ENCODE data around the gene TLR10. TPM values are rescaled to one million over a fixed set of nuclear protein-coding genes. Genes with fewer than 3 reads are reported as not detected.
"Not testable (repeated sequence)": the region's sequence is repeated elsewhere in the genome, so short reads cannot be mapped to it uniquely, and the experiment has no call there.

TLR10 gene
- total RNA-seq, 1 experiment from 2014 or later: not detected

- no peak for DNase-seq (ENCODE audit: low read depth)
These were observed 21.3 kb upstream of the TLR10 start for GRCh38 chr4:38803833-38804653.

DNA sequence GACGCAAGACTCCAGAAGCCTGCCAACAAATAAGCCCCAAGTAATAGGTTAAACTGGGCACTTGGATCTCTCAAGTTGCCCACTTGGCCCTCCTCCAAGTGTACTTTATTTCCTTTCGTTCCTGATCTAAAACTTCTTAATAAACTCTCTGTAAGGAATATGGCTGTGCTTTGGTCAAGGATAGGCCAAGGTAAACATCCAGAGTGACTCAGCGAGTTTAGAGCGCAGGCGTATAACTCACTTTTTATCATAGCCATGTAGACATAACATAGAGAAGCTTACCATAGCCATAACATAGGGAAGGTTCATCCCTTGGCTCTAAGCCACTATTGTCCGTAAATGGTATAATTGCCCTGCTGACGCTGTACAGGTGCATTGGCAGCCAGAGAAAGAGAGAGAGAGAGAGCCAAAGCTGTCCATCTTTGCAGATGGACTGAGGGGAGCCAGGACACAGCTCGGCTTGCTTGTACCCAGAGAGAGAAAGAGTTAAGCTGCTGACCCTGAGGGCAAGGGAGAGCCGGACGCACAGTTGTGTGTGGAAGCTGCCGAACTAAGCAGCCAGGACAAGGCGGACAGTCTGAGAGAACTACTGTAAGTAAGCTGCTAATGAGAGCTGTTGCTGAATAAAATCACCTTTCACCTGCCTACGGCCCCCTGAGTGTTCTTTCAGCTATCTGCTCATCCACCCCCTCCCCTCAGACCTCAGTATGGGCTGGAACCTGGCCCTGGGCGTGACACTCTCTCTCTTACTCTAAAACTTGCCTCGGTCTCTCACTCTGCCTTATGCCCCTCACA lies 20.0 kb upstream of the TLR10 start:
- no peak for DNase-seq (ENCODE audit: low read depth)

DNA sequence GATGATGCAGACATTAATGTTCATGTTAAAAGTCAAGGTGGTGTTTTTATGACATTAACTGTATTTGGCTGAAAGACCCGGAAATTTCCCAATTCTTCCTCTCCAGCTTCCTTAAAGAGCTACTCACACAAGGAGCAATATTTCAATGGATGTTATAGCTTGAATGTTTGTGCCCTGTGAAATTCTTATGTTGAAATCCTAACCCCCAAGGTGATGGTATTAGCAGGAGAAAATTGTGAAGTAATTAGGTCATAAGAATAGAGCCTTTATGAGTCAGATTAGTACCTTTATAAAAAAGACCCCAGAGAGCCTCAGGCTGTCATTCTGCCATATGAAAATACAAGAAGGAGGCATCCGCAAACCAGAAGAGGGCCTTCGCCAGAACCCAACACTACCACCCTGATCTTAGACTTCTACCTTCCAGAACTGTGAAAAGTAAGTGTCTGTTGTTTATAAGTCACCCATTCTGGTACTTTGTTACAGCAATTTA lies 18.2 kb upstream of the TLR10 start:
- no peak for DNase-seq (ENCODE audit: low read depth)

DNA sequence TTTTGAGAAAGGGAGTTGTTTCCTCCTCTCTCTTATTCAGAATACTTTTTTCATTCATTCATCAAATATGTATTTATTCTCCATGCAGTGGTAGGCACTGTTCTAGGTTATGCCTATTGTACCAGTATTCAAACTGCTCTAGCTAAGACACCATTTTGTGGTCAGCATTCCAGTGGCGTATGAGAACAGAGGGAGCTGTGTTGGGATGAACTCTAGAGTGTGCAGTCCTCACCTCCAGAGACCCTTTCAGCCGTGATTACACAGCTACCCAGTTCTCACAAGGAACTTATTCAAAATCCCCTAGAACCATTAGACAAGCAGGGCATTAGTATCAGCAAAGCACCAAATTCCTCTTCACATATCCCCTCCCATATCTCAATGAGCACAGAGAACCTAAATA lies 17.6 kb upstream of the TLR10 start:
- DNase-seq (ENCODE audit: low read depth): no peak

- no peak for DNase-seq (ENCODE audit: low read depth)
These were observed 12.3 kb upstream of the TLR10 start for GRCh38 chr4:38795087-38795486.

DNA sequence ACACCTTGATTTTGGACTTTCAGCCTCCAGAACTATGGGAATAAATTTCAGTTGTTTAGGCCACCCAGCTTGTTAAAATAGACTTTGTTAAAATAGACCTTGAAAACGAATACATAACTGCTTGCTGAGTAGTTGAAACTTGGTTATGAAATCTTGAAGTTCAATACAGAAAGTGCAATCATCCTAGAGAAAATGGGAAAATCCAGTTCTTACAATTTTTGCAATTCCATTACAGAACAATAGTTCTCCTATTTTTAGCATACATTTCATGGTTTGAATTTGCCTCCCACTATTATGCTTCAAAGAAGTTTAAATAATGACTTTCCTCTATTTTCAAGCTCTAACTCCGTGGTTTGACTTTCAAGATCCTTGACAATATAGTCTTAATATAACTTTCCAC lies 11.3 kb upstream of the TLR10 start:
- DNase-seq (ENCODE audit: low read depth): no peak

GRCh38 chr4:38791010-38791409 lies 8.2 kb upstream of the TLR10 start:
- no peak for DNase-seq (ENCODE audit: low read depth)

DNA sequence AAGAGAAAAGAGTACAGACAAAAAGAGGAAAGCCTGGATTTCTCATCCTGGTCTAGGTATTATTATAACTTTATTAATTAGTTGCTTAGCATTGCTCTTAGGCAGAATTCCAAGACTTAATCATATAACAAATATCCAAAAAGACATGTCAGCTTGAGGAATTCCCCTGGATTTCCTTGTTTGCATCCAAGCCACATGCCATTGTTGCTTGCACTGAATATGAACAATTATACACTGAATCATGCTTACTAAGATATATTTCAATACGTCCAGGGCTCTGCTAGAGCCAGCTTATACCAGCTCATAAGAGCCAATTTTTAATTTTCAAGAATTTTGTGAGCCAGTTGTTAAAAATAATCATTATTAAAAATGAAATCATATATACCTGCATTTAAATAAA lies 5.5 kb upstream of the TLR10 start:
- no peak for DNase-seq (ENCODE audit: low read depth)

GRCh38 chr4:38787693-38788092 lies 4.9 kb upstream of the TLR10 start:
- DNase-seq (ENCODE audit: low read depth): no peak

DNA sequence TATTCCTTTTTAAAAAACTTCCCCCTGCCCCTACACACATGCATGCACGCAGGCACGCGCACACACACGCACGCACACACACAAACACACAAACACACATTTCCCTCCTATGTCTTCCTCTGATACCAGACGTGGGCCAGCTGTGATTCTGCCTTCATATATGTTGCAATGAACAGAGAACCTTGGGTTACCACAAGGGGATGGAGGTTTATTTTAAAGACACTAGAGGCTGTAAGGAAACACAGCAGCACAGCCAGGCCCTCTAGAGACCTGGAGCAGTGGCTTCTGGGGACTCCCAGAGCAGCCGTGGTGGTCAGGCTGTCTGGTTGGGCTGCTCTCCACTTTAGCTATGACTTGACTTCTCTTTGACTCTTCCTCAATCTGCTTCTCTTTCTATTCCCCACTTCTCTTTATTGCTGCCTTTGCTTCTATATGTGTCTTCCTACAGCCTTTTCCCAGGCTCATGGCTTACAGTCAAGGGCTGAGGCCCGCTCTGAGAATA lies 3.2 kb upstream of the TLR10 start:
- no peak for DNase-seq (ENCODE audit: low read depth)

DNA sequence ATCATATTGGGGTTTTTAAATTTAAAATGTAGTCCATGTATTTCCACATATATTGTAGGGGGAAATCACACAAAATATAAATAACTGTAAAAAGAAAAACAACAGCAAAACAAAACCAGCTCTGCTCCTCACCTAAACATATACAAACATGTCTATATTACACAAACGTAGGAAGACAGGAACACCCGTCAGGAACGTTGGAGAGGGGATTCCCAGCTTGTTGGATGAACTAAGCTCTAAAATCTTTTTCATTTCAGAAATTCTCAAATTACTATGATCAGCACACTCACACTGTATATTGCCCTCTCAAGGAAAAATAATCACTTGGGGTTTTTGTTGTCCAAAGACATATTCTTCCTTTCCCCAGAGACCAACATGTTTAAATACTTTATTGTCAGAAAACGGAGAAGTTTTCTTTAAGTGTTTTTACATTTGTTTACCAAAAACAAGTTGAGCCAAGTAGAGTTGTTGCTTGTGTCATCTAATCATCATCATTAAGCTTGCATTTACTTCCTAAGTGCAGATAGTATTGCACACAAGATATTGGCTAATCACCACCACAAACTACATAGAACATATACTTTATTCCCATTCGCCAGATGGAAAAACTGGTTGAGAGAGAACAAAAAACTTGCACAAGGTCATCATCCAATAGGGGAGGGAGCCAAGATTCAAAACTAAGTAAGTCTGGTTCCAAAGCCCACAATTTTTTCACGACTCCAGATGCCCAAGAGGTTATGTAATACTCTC lies 2.4 kb upstream of the TLR10 start:
- DNase-seq (ENCODE audit: low read depth): no peak

DNA sequence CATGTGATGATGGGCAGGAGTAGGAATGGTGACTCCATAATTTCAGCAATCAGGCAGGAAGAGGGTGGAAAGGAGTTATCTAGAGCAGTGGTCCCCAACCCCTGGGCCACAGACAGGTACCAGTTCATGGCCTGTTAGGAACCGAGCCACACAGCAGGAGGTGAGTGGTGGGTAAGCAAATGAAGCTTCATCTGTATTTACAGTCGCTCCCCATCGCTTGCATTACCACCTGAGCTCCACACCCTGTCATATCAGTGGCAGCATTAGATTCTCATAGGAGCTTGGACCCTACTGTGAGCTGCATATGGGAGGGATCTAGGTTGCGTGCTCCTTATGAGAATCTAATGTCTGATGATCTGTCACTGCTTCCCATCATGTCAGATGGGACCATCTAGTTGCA lies 1.4 kb upstream of the TLR10 start:
- DNase-seq (ENCODE audit: low read depth): no peak

GRCh38 chr4:38783109-38783460 lies 295 bp upstream of the TLR10 start:
- DNase-seq (ENCODE audit: low read depth): no peak

DNA sequence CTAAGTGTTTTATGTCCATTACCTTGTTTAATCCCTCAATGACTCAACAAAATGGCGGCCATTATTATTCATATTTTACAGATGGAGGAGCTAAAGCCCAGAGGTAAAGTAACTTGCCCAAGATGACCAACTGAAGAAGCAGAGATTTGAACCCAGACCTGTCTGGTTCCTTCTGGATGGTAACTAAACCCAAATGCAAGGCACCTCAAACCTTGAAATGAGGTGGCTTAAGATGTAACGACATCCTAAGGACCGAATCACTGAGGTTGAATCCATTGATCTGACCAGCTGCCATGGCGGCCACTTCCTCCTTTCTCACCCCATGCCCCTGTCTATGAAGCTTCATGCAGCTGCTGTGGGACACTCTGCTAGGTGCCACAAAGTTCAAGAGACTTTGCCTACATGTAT lies 932 bp downstream of the TLR10 start:
- no peak for DNase-seq (ENCODE audit: low read depth)

DNA sequence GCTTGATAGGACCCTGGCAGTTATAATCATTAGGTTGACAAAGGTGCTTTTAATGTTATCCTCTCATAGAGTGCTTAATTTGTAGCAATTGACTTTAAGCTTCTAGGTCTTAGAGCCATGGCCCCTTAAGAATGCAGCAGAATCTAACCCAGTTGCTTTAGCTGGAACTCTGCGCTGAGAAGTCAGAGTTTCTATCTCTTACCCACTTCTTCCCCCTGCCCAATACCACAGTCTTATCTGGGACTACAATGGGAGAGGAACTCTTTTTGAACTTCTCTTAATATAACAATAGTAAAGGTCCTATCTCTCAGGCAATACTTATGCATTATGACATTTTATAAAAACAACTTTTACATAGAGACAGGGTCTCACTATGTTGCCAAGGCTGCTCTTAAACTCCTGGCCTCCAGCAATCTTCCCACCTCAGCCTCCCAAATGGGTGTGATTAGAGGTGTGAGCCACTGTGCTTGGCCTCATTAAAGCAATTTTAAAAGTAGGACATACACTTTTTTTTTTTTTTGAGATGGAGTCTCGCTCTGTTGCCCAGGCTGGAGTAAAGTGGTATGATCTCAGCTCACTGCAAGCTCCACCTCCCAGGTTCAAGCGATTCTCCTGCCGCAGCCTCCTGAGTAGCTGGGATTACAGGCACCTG lies 1.8 kb downstream of the TLR10 start:
- no peak for DNase-seq (ENCODE audit: low read depth)

DNA sequence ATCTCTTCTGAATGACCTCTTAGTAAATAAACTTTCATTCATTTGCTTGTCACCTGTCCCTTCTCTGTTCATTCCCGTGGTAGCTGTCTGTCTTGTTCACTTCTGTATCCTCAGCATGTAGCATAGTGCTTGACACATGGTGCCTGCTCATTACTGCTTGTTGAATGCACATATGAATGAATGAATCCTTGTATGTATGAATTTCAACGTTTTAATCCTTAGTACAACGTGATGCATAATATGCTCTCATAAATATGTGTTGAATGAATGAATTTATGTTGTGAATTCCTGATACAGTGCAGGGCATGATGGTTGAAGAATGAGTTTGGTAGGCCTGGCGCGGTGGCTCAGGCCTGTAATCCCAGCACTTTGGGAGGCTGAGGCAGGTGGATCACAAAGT lies 3.0 kb downstream of the TLR10 start:
- DNase-seq (ENCODE audit: low read depth): no peak

GRCh38 chr4:38777925-38778324 lies 4.9 kb downstream of the TLR10 start:
- not testable (repeated sequence) for DNase-seq (ENCODE audit: low read depth)

DNA sequence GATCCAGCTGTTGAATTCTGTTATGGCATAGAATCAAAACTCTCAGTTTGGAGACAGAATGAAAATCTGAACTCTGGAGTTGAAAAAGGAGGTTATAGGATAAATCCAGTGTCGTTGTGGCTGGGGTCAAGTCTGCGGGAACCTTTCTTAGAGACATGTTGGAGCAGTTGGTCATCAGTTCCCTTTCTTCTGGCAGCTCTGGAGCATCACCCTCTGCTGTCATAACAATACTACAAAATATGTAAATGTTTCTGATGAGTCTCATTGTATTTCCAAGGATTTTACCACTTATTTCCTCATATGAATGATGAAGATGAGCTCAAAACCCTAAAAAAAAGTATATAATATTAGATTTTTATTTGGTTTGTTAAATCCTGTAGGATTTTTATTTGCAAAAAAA lies 7.5 kb downstream of the TLR10 start:
- DNase-seq (ENCODE audit: low read depth): no peak

DNA sequence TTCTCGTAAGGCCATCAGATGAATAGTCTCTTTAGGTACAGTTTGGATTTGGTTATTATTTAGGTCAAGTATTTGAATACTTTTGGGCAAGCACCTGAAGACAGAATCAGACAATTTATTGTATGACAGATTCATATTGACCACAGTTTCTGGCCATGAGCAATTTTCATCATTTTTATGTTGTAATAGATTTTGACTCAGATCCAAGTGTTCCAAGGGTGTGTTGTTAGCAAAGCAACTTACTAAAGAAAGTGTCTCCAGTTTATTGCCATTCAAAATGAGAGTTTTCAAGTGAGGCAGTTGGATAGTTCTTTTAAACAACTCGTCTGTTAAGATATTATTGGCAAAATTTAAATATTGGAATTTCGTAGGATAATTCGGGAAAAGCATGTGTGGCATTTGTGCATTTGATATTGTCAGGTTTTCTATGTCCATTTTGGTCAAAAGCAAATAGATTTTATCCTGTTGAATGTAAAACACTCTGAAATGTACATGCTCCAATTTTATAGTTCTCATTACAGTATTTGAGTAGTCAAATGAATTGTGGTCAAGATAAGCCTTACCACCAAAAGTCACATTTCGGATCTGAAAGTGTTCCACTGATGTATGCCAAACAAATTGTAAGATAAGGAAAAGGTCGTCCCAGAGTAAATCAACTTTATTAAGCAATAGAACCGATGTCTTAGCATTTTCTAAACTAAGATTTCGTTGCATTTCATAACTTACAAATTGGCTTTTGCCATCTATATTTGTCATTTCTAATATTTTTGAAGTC lies 8.4 kb downstream of the TLR10 start:
- no peak for DNase-seq (ENCODE audit: low read depth)

DNA sequence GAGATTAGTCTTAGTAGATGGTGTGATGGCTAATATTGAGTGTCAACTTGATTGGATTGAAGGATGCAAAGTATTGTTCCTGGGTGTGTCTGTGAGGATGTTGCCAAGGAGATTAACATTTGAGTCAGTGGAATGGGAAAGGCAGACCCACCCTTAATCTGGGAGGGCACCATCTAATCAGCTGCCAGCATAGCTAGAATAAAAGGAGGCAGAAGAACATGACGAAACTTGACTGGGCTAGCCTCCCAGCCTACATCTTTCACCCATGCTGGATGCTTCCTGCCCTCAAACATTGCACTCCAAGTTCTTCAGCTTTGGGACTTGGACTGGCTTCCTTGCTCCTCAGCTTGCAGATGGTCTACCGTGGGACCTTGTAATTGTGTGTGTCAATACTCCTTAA lies 12.5 kb downstream of the TLR10 start:
- not testable (repeated sequence) for DNase-seq (ENCODE audit: low read depth)

All from HT1080 (cell line).